ENCODE data around the gene JUP. TPM values are rescaled to one million over a fixed set of nuclear protein-coding genes. Genes with fewer than 3 reads are reported as not detected.

JUP gene
- total RNA-seq, 1 experiment from 2014 or later: 352 TPM

GRCh38 chr17:41722231-41722630, 64.3 kb downstream of the JUP start:
- Histone ChIP-seq H3K27me3 (ENCODE audit: control insufficient read depth, insufficient read depth, low read length) (no peaks in the 10 kb centered on the region), H3K4me3 (ENCODE audit: low read depth in 2 of 2, low read length in 2 of 2) (no peak overlapping the region), H3K36me3 (ENCODE audit: control insufficient read depth, insufficient read depth, low read length) (no peaks in the 10 kb centered on the region), H3K27ac (ENCODE audit: low read length) (no peak overlapping the region), H3K4me1 (ENCODE audit: control insufficient read depth, insufficient read depth, low read length) (no peaks in the 10 kb centered on the region), H3K9me3 (ENCODE audit: control insufficient read depth, insufficient read depth, low read depth, low read length) (no peaks in the 10 kb centered on the region)
- BruUV-seq (replicated peaks): no TSS peak
- TF ChIP-seq SIN3A (IDR thresholded peaks at IDR 0.05; ENCODE audit: borderline replicate concordance, insufficient read depth, low read depth, low read length) (no peak), REST (IDR thresholded peaks at IDR 0.05; ENCODE audit: insufficient read depth in 1 of 2, low read depth in 2 of 2, low read length in 1 of 2) (no peak), CTCF (IDR thresholded peaks at IDR 0.05) (no peak)
- intact Hi-C loops (cut with micrococcal nuclease; ENCODE audit: unreplicated experiment) (no loop called here), in situ Hi-C loops (cut with HindIII; ENCODE audit: low pct_unique_long_range_greater_than_20kb, low sequenced_read_pairs) (no loop called here)
- ChIA-PET CTCF (no interaction called here), POLR2A (no interaction called here)
- ATAC-seq (no peak), DNase-seq (ENCODE audit: low read depth, low spot score) (no peak)

- DNase-seq (ENCODE audit: low read depth, low spot score) (no peak), ATAC-seq (no peak)
- no peak overlapping the region for H3K27ac ChIP-seq (ENCODE audit: low read length)
- H3K4me3 ChIP-seq (ENCODE audit: low read depth in 2 of 2, low read length in 2 of 2): no peak overlapping the region
- TF ChIP-seq REST (IDR thresholded peaks at IDR 0.05; ENCODE audit: insufficient read depth in 1 of 2, low read depth in 2 of 2, low read length in 1 of 2): no peak
- TF ChIP-seq SIN3A (IDR thresholded peaks at IDR 0.05; ENCODE audit: borderline replicate concordance, insufficient read depth, low read depth, low read length): no peak
- TF ChIP-seq POLR2AphosphoS5 (IDR thresholded peaks at IDR 0.05; ENCODE audit: low read depth, low read length): no peak
- no peak for TF ChIP-seq TCF7L2 (IDR thresholded peaks at IDR 0.05; ENCODE audit: low read depth, low read length)
- TF ChIP-seq CTCF (IDR thresholded peaks at IDR 0.05): no peak
- in situ Hi-C loops (cut with HindIII; ENCODE audit: low pct_unique_long_range_greater_than_20kb, low sequenced_read_pairs) (no loop called here), intact Hi-C loops (cut with micrococcal nuclease; ENCODE audit: unreplicated experiment) (no loop called here)
- no peaks in the 10 kb centered on the region for H3K9me3 ChIP-seq (ENCODE audit: control insufficient read depth, insufficient read depth, low read depth, low read length)
- BruUV-seq (replicated peaks): no TSS peak
- H3K27me3 ChIP-seq (ENCODE audit: control insufficient read depth, insufficient read depth, low read length): no peaks in the 10 kb centered on the region
- no peaks in the 10 kb centered on the region for H3K4me1 ChIP-seq (ENCODE audit: control insufficient read depth, insufficient read depth, low read length)
- no peaks in the 10 kb centered on the region for H3K36me3 ChIP-seq (ENCODE audit: control insufficient read depth, insufficient read depth, low read length)
- CTCF ChIA-PET: no interaction called here
- POLR2A ChIA-PET: interaction anchor here (0.6 to 1.0 kb wide), 2 partner anchors 11 to 29 kb away, joined by 3 read pairs; no protein-coding TSS in a partner anchor
These were observed 68.2 kb downstream of the JUP start for GRCh38 chr17:41718287-41718645.
